Breast epithelium (tissue), 3 donors: ENCODE results near the gene BCL2L1.

Experiments used
- CTCF ChIP-seq, 3 donors: fragments of 450-650 bp; IDR thresholded peaks; one replicate each; pipeline ENCODE4 v1.5.1; 2016 to 2017; ENCODE audit warnings: antibody characterized with exemption in 3 of 3, mild to moderate bottlenecking in 3 of 3, moderate library complexity in 3 of 3
- POLR2AphosphoS5 ChIP-seq, 3 donors: sonication (generic); formaldehyde crosslinking; IDR thresholded peaks; one replicate each; pipeline ENCODE4 v1.6.1; 2017; ENCODE audit warnings: antibody characterized with exemption in 3 of 3

- no peak for TF ChIP-seq CTCF (IDR thresholded peaks at IDR 0.05)
- no peak for TF ChIP-seq POLR2AphosphoS5 (IDR thresholded peaks at IDR 0.05)
These were observed 36.6 kb downstream of the BCL2L1 start for GRCh38 chr20:31685853-31686643.
